GM12878 (cell line): Measurements from ENCODE around the gene SLC18A3. TPM values are rescaled to one million over a fixed set of nuclear protein-coding genes. Genes with fewer than 3 reads are reported as not detected.

Source experiments
- ATAC-seq: fragments of 200-7000 bp; cut with Tn5 transposase; 3 replicates; pipeline ENCODE4 v1.9.1; 2020; ENCODE audit warnings: mild to moderate bottlenecking, moderate library complexity
- BruUV-seq: library from RNA; stranded (reverse); fragments of 400-500 nt; replicated peaks from 2 replicates; lab custom pipeline; 2021; lab: Mats Ljungman, UMichigan
- CTCF ChIA-PET: fragments of 300-600 bp; sonication (Branson Sonifier 250); formaldehyde crosslinking; extraction: SDS; loops from one replicate; lab custom pipeline; 2021; ENCODE audit warnings: inconsistent platforms; lab: Yijun Ruan, JAX
- POLR2A ChIA-PET: fragments of 350-600 bp; formaldehyde crosslinking; extraction: SDS; loops from one replicate; lab custom pipeline; 2021; ENCODE audit warnings: inconsistent platforms; lab: Charles Lee
- RAD21 ChIA-PET: fragments of 300-600 bp; sonication (Branson Sonifier 250); formaldehyde crosslinking; loops from one replicate; lab custom pipeline; 2023; ENCODE audit warnings: antibody characterized with exemption; ENCODE audit not compliant: unreplicated experiment; lab: Charles Lee
- SMC1A ChIA-PET: fragments of 300-600 bp; sonication (Branson Sonifier 250); formaldehyde crosslinking; loops from one replicate; lab custom pipeline; 2023; ENCODE audit not compliant: unreplicated experiment, uncharacterized antibody; lab: Charles Lee
- DNase-seq: peaks from one replicate; pipeline ENCODE4 v3.0.0-alpha.2; 2011; ENCODE audit warnings: low read depth, low spot score
- FAIRE-seq: peaks from 3 replicates; lab custom pipeline; 2011; peaks lifted over from hg19 to GRCh38; lab: Jason Lieb, UNC
- H2AFZ ChIP-seq: 2 replicates; pipeline ENCODE4 v1.6.0; 2011; ENCODE audit warnings: low read depth, low read length, control low read depth; ENCODE audit not compliant: control insufficient read depth
- H3K27ac ChIP-seq: 2 replicates; pipeline ENCODE4 v1.5.1; 2011; ENCODE audit warnings: control low read depth; ENCODE audit not compliant: control insufficient read depth, insufficient read depth
- H3K27me3 ChIP-seq, 2 experiments: replicated peaks in 1 of 2; 2 replicates each; pipeline versions ENCODE4 v1.6.0 to v1.6.1; 2011; ENCODE audit warnings: low read length in 1 of 2; ENCODE audit not compliant: control insufficient read depth in 2 of 2, insufficient read depth in 2 of 2
- H3K36me3 ChIP-seq, 2 experiments: 2 replicates each; pipeline ENCODE4 v1.5.1; 2011; ENCODE audit warnings: low read length in 1 of 2; ENCODE audit not compliant: control insufficient read depth in 2 of 2, insufficient read depth in 2 of 2
- H3K4me1 ChIP-seq: 2 replicates; pipeline ENCODE4 v1.6.1; 2011; ENCODE audit warnings: mild to moderate bottlenecking, low read length, moderate library complexity, mixed read lengths; ENCODE audit not compliant: control insufficient read depth, insufficient read depth
- H3K4me2 ChIP-seq: 2 replicates; pipeline ENCODE4 v1.6.0; 2011; ENCODE audit warnings: control low read depth; ENCODE audit not compliant: control insufficient read depth, insufficient read depth
- H3K4me3 ChIP-seq: fragments of 200-600 bp; sonication (generic); 2 replicates; pipeline ENCODE4 v1.5.1; 2016
- H3K79me2 ChIP-seq: 2 replicates; pipeline ENCODE4 v1.6.0; 2011; ENCODE audit warnings: low read length; ENCODE audit not compliant: control insufficient read depth, insufficient read depth
- H3K9ac ChIP-seq: 2 replicates; pipeline ENCODE4 v1.8.0; 2011; ENCODE audit warnings: low read length, control low read depth, mixed read lengths; ENCODE audit not compliant: control insufficient read depth, insufficient read depth
- H3K9me3 ChIP-seq: replicated peaks from 3 replicates; pipeline ENCODE4 v1.5.1; 2011; ENCODE audit warnings: mild to moderate bottlenecking, low read length; ENCODE audit not compliant: control insufficient read depth, insufficient read depth
- H4K20me1 ChIP-seq: 2 replicates; pipeline ENCODE4 v1.6.0; 2011; ENCODE audit not compliant: control insufficient read depth, insufficient read depth
- IRF4 ChIP-seq: IDR thresholded peaks from 2 replicates; pipeline ENCODE4 v1.6.1; 2011; ENCODE audit warnings: low read depth, low read length
- SP1 ChIP-seq: IDR thresholded peaks from one replicate; pipeline ENCODE4 v1.6.1; 2011; ENCODE audit warnings: low read depth, low read length
- WGBS: methylation state at CpG from one replicate; pipeline ENCODE4 v1.1.6; 2016; ENCODE audit warnings: low lambda C conversion rate; ENCODE audit not compliant: insufficient replicate concordance, insufficient coverage; ENCODE audit errors: missing lambda C conversion rate; 5-methylcytosine and 5-hydroxymethylcytosine counted together
- in situ Hi-C: fragments of 300-500 bp; cut with MboI; formaldehyde crosslinking; loops from 9 replicates; pipeline ENCODE4 v1.14.3; 2018; ENCODE audit warnings: mixed read lengths
- intact Hi-C: fragments of 100-400 bp; cut with micrococcal nuclease; formaldehyde crosslinking; loops from one replicate; pipeline ENCODE4 v1.14.2; 2022; ENCODE audit not compliant: unreplicated experiment
- polyA plus RNA-seq, 11 experiments: library from polyadenylated mRNA; depleted of rRNA in 4 of 11; unstranded in 6 of 11; stranded (reverse) in 5 of 11; fragments of >200 nt; fragmentation: Nextera tagmentation in 4 of 11; fragmentation: Illumina TruSeq in 1 of 11; extraction: Ambion mirVana in 4 of 11; extraction: Trizol in 1 of 11; gene quantifications; 1 replicate in 1 of 11; 2 replicates in 10 of 11; pipeline versions ENCODE4 v1.2.1 to v1.2.3, GENCODE V29; 2011 to 2016; ENCODE audit warnings: inconsistent platforms in 2 of 11, missing spikeins in 2 of 11, low read depth in 1 of 11
- total RNA-seq, 4 experiments: library from RNA; depleted of rRNA in 3 of 4; stranded (reverse); fragments of >200 nt in 3 of 4; fragmentation: Illumina TruSeq in 1 of 4; extraction: Trizol in 1 of 4; gene quantifications; 2 replicates each; pipeline versions ENCODE4 v1.2.1 to v1.2.3, GENCODE V29; 2013 to 2021
- TF ChIP-seq, protein P1 (sequence below), 3 experiments: IDR thresholded peaks in 2 of 3; conservative IDR thresholded peaks in 1 of 3; 2 replicates each; pipeline ENCODE4 v1.5.1; 2011; ENCODE audit warnings: low read depth in 3 of 3, low read length in 3 of 3, mild to moderate bottlenecking in 3 of 3, control low read depth in 2 of 3, moderate library complexity in 2 of 3, inconsistent platforms in 1 of 3, mixed read lengths in 1 of 3; ENCODE audit not compliant: control insufficient read depth in 2 of 3, insufficient read depth in 1 of 3; ENCODE audit errors: extremely low read depth in 1 of 3

Gene SLC18A3
- total and polyA plus RNA-seq, 10 of the 15 experiments (the other 5 are each of a cell fraction or from before 2014, with no cell fraction given): not detected

GRCh38 chr10:49616421-49617101 is 6.5 kb downstream of the SLC18A3 start:
- WGBS: 10% methylated on average over 6 of the region's 6 CpGs
- no TSS peak for BruUV-seq
- TF ChIP-seq SP1 (no peak), IRF4 (no peak)
- TF ChIP-seq, protein P1, sequence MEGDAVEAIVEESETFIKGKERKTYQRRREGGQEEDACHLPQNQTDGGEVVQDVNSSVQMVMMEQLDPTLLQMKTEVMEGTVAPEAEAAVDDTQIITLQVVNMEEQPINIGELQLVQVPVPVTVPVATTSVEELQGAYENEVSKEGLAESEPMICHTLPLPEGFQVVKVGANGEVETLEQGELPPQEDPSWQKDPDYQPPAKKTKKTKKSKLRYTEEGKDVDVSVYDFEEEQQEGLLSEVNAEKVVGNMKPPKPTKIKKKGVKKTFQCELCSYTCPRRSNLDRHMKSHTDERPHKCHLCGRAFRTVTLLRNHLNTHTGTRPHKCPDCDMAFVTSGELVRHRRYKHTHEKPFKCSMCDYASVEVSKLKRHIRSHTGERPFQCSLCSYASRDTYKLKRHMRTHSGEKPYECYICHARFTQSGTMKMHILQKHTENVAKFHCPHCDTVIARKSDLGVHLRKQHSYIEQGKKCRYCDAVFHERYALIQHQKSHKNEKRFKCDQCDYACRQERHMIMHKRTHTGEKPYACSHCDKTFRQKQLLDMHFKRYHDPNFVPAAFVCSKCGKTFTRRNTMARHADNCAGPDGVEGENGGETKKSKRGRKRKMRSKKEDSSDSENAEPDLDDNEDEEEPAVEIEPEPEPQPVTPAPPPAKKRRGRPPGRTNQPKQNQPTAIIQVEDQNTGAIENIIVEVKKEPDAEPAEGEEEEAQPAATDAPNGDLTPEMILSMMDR (IDR thresholded peaks at IDR 0.05 in 2 of 3, conservative IDR thresholded peaks at IDR 0.05 in 1 of 3; ENCODE audit: control insufficient read depth in 2 of 3, extremely low read depth in 1 of 3, insufficient read depth in 1 of 3, low read depth in 3 of 3, low read length in 3 of 3): peak in 1 of 3 experiments; percentile 7; a peak in 1 of 6 replicates
- Histone ChIP-seq H3K27ac (no peak overlapping the region), H3K36me3 (no peaks in the 10 kb centered on the region), H3K4me2 (no peak overlapping the region), H3K79me2 (no peaks in the 10 kb centered on the region), H3K9me3 (no peaks in the 10 kb centered on the region; the same call in 2 of the 3 replicates), H2AFZ (no peak overlapping the region), H3K9ac (no peak overlapping the region), H4K20me1 (no peaks in the 10 kb centered on the region), H3K4me3 (no peak overlapping the region), H3K4me1 (no peaks in the 10 kb centered on the region), H3K27me3 (peaks cover 16 to 17% of the 10 kb centered on the region in 2 experiments)
- ChIA-PET POLR2A (no interaction called here), RAD21 (no interaction called here), CTCF (no interaction called here), SMC1A (no interaction called here)
- ATAC-seq (no peak), DNase-seq (no peak), FAIRE-seq (no peak)
- intact Hi-C loops (no loop called here), in situ Hi-C loops (no loop called here)
